GM21447 (cell line): Measurements from ENCODE around the gene VLDLR.
"Not testable (repeated sequence)": the region's sequence is repeated elsewhere in the genome, so short reads cannot be mapped to it uniquely, and the experiment has no call there.

ENCODE experiments used
- ATAC-seq: cut with Tn5 transposase; IDR thresholded peaks from one replicate; pipeline ENCODE4 v1.9.1; 2021; ENCODE audit not compliant: unreplicated experiment

Gene VLDLR

GRCh38 chr9:2707256-2707655 lies 85.7 kb downstream of the VLDLR start:
- ATAC-seq = not testable (repeated sequence)
